Activated CD4-positive, alpha-beta T cell treated with anti-CD3 and anti-CD28 coated beads, Interleukin-2, Interleukin-6, amounts not matched to agents 100 ng/mL and 50 ng/mL, durations not matched to agents 16 hours and 8 hours (primary cell): ENCODE results near the gene JMJD8.

Source experiments
- DNase-seq: peaks from one replicate; pipeline ENCODE4 v3.0.0-alpha.2; 2020

The JMJD8 gene

GRCh38 chr16:721765-722540 is 37.8 kb upstream of the JMJD8 start:
- DNase-seq = no peak

- peak; percentile 89 for DNase-seq
Measured at GRCh38 chr16:720990-721764, 37.0 kb upstream of the JMJD8 start, which contains the start of gene ANTKMT. TSS of gene ANTKMT (plus strand) at chr16:721146. CDS start at chr16:721275, 129 bp downstream.

- peak; percentile 73 for DNase-seq
Measured at GRCh38 chr16:720447-720989, 36.4 kb upstream of the JMJD8 start.

- peak; percentile 30 for DNase-seq
Measured at GRCh38 chr16:719815-720446, 35.8 kb upstream of the JMJD8 start.

GRCh38 chr16:718922-719321 is 34.8 kb upstream of the JMJD8 start:
- no peak for DNase-seq

GRCh38 chr16:718389-718788 is 34.3 kb upstream of the JMJD8 start:
- DNase-seq = no peak

GRCh38 chr16:717450-718245 is 33.5 kb upstream of the JMJD8 start:
- DNase-seq = no peak

- no peak for DNase-seq
Measured at GRCh38 chr16:716768-717325, 32.7 kb upstream of the JMJD8 start.

GRCh38 chr16:716200-716568 is 32.0 kb upstream of the JMJD8 start:
- DNase-seq = no peak

- no peak for DNase-seq
Measured at GRCh38 chr16:715477-716199, 31.5 kb upstream of the JMJD8 start.

GRCh38 chr16:714558-715476 is 30.7 kb upstream of the JMJD8 start, which contains the start of gene METRN:
TSS of gene METRN (plus strand) at chr16:715118. CDS start at chr16:715290, 172 bp downstream.
- peak; percentile 93 for DNase-seq

- DNase-seq = no peak
Measured at GRCh38 chr16:714079-714478, 29.9 kb upstream of the JMJD8 start.

- peak; percentile 70 for DNase-seq
Measured at GRCh38 chr16:712740-713250, 28.7 kb upstream of the JMJD8 start.

GRCh38 chr16:711548-712320 is 27.6 kb upstream of the JMJD8 start:
- DNase-seq = peak; percentile 85

- no peak for DNase-seq
Measured at GRCh38 chr16:711084-711483, 26.9 kb upstream of the JMJD8 start.

- no peak for DNase-seq
Measured at GRCh38 chr16:710500-711075, 26.5 kb upstream of the JMJD8 start.

- DNase-seq = peak; percentile 40
Measured at GRCh38 chr16:709566-710499, 25.7 kb upstream of the JMJD8 start.

- no peak for DNase-seq
Measured at GRCh38 chr16:708959-709358, 24.8 kb upstream of the JMJD8 start.
